ENCODE data around the gene HOXA13. TPM values are rescaled to one million over a fixed set of nuclear protein-coding genes. Genes with fewer than 3 reads are reported as not detected.

Gene HOXA13
- total RNA-seq, 1 experiment from 2014 or later, result 0.68 TPM

- BruUV-seq (replicated peaks), result no TSS peak
- Histone ChIP-seq H3K27me3 (replicated peaks; ENCODE audit: control insufficient read depth, insufficient read depth, low read length) (no peaks in the 10 kb centered on the region), H3K9me3 (no peaks in the 10 kb centered on the region), H3K4me3 (ENCODE audit: low read depth, low read length) (no peak overlapping the region), H3K4me1 (no peaks in the 10 kb centered on the region), H3K36me3 (ENCODE audit: control insufficient read depth, insufficient read depth, low read length) (no peaks in the 10 kb centered on the region)
- Mint-ChIP-seq H3K4me1 (ENCODE audit: low read depth, unreplicated experiment) (no peaks in the 10 kb centered on the region), H3K27ac (ENCODE audit: unreplicated experiment) (no peak overlapping the region), H3K9me3 (ENCODE audit: unreplicated experiment) (no peaks in the 10 kb centered on the region), H3K4me3 (ENCODE audit: unreplicated experiment) (no peak overlapping the region), H3K27me3 (ENCODE audit: insufficient read depth, unreplicated experiment) (no peaks in the 10 kb centered on the region), H3K36me3 (ENCODE audit: insufficient read depth, unreplicated experiment) (no peaks in the 10 kb centered on the region)
- TF ChIP-seq CTCF (IDR thresholded peaks at IDR 0.05; ENCODE audit: insufficient read depth in 1 of 2, low read depth in 1 of 2, low read length in 1 of 2, severe bottlenecking in 1 of 2, unreplicated experiment in 1 of 2), result no peak
- DNase-seq, result no peak
- intact Hi-C loops (cut with micrococcal nuclease; ENCODE audit: unreplicated experiment), result no loop called here
- ChIA-PET CTCF (no interaction called here), POLR2A (no interaction called here)
These were observed 41.5 kb upstream of the HOXA13 start for GRCh38 chr7:27241189-27242056.

GRCh38 chr7:27240015-27240731, 40.3 kb upstream of the HOXA13 start:
- no peak overlapping the region for H3K27ac Mint-ChIP-seq (ENCODE audit: unreplicated experiment)
- Histone ChIP-seq H3K9me3 (no peaks in the 10 kb centered on the region), H3K4me1 (no peaks in the 10 kb centered on the region; the same call in 1 of the 2 replicates), H3K4me3 (ENCODE audit: low read depth, low read length) (no peak overlapping the region), H3K36me3 (ENCODE audit: control insufficient read depth, insufficient read depth, low read length) (no peaks in the 10 kb centered on the region), H3K27me3 (replicated peaks; ENCODE audit: control insufficient read depth, insufficient read depth, low read length) (no peaks in the 10 kb centered on the region)
- ChIA-PET POLR2A (no interaction called here), CTCF (no interaction called here)
- no peak for DNase-seq
- no peaks in the 10 kb centered on the region for H3K9me3 Mint-ChIP-seq (ENCODE audit: unreplicated experiment)
- H3K27me3 Mint-ChIP-seq (ENCODE audit: insufficient read depth, unreplicated experiment), result no peaks in the 10 kb centered on the region
- H3K36me3 Mint-ChIP-seq (ENCODE audit: insufficient read depth, unreplicated experiment), result no peaks in the 10 kb centered on the region
- intact Hi-C loops (cut with micrococcal nuclease; ENCODE audit: unreplicated experiment), result no loop called here
- H3K4me1 Mint-ChIP-seq (ENCODE audit: low read depth, unreplicated experiment), result no peaks in the 10 kb centered on the region
- TF ChIP-seq CTCF (IDR thresholded peaks at IDR 0.05; ENCODE audit: insufficient read depth in 1 of 2, low read depth in 1 of 2, low read length in 1 of 2, severe bottlenecking in 1 of 2, unreplicated experiment in 1 of 2), result no peak
- no TSS peak for BruUV-seq (replicated peaks)
- no peak overlapping the region for H3K4me3 Mint-ChIP-seq (ENCODE audit: unreplicated experiment)

GRCh38 chr7:27239387-27240014, 39.6 kb upstream of the HOXA13 start:
- H3K36me3 ChIP-seq (ENCODE audit: control insufficient read depth, insufficient read depth, low read length), result no peaks in the 10 kb centered on the region
- H3K27me3 ChIP-seq (replicated peaks; ENCODE audit: control insufficient read depth, insufficient read depth, low read length), result no peaks in the 10 kb centered on the region
- no peak overlapping the region for H3K4me3 ChIP-seq (ENCODE audit: low read depth, low read length)
- Mint-ChIP-seq H3K9me3 (ENCODE audit: unreplicated experiment) (no peaks in the 10 kb centered on the region), H3K4me3 (ENCODE audit: unreplicated experiment) (no peak overlapping the region), H3K27me3 (ENCODE audit: insufficient read depth, unreplicated experiment) (no peaks in the 10 kb centered on the region), H3K27ac (ENCODE audit: unreplicated experiment) (no peak overlapping the region), H3K4me1 (ENCODE audit: low read depth, unreplicated experiment) (no peaks in the 10 kb centered on the region), H3K36me3 (ENCODE audit: insufficient read depth, unreplicated experiment) (no peaks in the 10 kb centered on the region)
- no TSS peak for BruUV-seq (replicated peaks)
- POLR2A ChIA-PET, result no interaction called here
- no peaks in the 10 kb centered on the region for H3K9me3 ChIP-seq
- H3K4me1 ChIP-seq, result no peaks in the 10 kb centered on the region; the same call in 1 of the 2 replicates
- intact Hi-C loops (cut with micrococcal nuclease; ENCODE audit: unreplicated experiment), result loop anchor here (10.0 kb wide), 1 partner anchor 105 kb away; no protein-coding TSS in a partner anchor
- CTCF ChIA-PET, result no interaction called here
- TF ChIP-seq CTCF (IDR thresholded peaks at IDR 0.05; ENCODE audit: insufficient read depth in 1 of 2, low read depth in 1 of 2, low read length in 1 of 2, severe bottlenecking in 1 of 2, unreplicated experiment in 1 of 2), result no peak
- DNase-seq, result no peak

All from Caco-2 (cell line).